HG03196 (cell line): ENCODE results near the gene SRD5A2.

ENCODE experiments used
- ATAC-seq: cut with Tn5 transposase; IDR thresholded peaks from one replicate; pipeline ENCODE4 v1.9.1; 2021; ENCODE audit not compliant: unreplicated experiment

SRD5A2 gene, protein sequence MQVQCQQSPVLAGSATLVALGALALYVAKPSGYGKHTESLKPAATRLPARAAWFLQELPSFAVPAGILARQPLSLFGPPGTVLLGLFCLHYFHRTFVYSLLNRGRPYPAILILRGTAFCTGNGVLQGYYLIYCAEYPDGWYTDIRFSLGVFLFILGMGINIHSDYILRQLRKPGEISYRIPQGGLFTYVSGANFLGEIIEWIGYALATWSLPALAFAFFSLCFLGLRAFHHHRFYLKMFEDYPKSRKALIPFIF

DNA sequence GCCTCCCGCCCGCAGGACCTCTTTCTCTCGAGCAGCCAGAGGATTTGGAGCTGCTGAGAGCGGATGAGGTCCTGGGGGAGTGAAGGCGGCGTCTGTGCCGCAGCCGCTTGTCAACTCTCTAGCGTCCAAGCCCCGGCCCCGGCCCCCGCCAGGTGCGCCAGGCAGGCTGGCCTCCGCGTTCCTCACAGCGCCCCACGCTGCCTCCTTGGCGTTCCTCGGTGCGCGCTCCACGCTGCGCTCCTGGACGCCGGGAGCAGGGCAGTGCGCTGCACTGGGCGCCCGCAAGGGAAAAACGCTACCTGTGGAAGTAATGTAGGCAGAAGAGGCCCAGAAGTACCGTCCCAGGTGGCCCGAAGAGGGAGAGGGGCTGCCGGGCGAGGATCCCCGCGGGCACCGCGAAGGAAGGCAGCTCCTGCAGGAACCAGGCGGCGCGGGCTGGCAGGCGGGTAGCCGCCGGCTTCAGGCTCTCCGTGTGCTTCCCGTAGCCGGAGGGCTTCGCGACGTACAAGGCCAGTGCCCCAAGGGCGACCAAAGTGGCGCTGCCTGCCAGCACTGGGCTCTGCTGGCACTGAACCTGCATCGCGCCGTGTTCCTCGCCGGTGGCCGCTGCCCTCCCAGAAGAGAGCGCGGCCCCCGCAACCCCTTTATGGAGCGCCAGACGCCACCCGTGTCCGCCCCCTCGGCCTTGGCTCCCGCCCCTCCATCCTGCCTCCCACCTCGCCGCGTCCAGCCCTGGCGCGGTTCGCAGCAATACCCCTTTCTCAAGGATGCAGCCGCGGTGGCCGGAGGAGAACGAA lies at the start of gene SRD5A2:
SRD5A2 (minus strand) TSS at position 618 of the 797 bp plus-strand sequence; CDS start at position 580, 38 bp downstream.
- ATAC-seq = no peak

DNA sequence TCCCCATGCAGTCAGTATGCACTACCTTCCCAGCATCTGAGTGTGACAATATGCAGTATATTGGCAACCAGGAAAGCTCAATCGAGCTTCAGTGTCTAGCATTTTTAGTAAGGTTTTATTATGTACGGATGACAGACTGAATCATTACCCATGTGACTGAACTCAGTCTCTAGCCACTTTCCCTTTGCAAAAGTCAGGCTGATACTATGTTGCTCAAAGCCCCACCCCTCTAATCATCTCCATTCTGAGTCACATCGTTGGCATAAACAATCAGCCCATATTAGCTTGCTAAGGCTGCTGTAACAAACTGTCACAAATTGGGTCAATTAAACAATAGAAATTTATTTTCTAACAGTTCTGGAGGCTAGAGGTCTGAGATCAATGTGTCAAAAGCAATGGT lies 25.8 kb upstream of the SRD5A2 start:
- no peak for ATAC-seq

DNA sequence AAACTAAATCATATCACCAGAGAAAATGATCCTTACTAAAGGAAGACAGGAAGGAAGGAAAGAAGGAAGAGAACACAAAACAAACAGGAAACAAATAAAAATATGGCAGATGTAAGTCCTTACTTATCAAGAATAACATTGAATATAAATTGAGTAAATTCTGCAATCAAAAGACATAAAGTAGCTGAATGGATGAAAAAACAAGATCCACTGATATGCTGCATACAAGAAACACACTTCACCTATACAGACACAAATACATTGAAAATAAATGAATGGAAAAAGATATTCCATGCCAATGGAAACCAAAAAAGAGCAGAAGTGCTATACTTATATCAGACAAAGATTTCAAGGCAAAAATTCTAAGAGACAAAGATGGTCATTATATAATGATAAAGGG lies 18.0 kb upstream of the SRD5A2 start:
- ATAC-seq = no peak

DNA sequence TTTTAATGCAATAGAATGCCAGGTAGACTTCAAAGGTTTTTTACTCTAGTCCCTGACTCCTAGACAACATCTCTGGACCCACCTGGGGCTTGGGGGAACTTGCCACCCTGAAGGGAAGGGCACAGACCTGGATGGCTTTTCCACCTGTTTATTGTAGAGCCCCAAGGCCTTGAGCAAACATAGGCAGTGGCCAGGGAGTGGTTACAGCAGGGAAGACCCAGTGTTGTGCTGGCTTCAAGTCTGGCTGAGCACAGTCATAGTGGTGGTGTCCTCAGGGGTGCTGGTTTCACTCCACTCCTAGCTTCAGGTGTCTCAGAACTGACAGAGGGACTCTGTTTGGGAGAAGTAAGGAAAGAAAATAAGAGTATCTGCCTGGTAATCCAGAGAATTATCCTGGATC lies 5.5 kb upstream of the SRD5A2 start:
- no peak for ATAC-seq

DNA sequence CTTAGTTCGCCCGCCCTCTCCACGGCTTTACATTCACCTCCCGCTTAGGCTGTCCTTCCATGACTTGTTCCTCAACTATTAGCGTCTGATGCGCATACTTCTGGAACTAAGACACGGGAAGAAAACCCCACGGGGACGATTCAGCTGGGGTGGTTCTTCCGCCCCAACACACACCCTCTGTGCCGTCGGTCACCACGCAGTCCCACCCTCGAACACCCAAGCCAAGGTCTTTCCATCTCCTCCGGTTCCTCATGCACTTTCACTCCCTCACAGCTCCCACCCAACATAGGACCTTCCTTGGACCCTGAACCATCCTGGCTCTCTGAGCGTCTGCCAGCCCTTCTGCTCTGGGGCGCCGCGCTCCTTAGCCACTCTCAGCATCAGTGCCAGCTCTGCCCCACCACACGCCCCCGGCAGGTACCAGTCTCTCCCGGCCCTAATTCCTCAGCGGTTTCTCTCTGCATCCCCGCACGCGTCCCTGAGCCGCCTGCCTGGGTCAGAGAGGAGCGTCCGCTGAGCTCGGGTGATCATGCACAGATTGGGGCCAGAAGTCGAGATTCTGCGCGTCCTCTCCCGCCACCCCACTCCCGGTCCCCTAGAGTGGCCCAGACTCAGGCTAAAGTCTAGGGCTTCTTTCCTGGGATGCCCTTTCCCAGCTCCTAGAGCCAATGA lies 522 bp upstream of the SRD5A2 start:
- ATAC-seq = no peak

DNA sequence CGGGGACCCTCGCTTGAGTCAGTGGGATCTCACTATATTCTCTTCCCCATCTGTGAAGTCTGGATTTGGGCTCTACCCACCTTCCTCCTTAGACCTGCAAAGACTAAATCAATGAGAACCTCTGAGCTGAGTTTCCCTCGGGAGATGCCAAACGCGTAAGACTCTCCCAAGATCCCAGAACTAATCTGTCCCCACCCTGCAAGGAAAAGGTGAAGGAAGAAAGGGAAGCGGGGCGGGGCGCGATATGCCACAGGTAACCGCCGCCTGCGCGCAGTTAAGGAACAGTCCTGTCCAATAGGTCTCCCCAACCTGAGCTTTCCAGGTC lies 780 bp downstream of the SRD5A2 start:
- ATAC-seq = no peak

DNA sequence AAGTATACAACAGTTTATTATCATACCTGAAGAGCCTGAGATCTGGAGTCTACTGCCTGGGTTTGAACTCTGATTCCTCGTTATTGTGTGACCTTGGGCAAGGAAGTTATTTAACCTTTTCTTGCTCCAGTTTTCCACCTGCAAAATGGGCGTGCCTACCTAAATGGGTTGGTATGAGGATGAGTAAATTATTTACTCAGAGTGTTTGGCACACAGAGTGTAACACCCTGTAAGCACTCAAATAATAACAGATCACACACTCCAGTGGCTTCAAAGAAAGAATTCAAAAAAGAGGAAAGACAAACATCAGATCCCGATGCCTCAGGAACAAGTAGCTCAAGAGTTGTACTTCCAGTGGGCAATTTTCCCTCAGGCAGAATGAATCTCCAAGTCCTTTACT lies 2.4 kb downstream of the SRD5A2 start:
- ATAC-seq = no peak

DNA sequence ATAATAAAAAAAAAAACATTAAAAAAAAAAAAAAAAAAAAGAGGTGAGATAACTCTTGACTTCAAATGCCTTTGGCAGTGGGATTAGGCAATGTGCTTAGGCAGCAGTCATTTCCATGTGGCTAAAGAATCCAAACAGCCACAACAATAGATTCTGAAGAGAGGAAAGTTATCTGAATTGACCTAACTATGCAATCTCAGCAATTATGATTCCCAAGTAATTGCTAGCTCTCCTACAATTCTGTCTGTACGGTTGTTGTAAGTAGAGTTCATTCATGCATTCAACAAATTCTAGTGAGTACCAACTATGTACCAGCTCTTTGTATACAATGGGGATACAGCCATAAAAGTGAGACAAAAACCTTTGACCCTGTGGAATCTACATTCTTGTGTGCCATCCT lies 3.6 kb downstream of the SRD5A2 start:
- ATAC-seq = no peak

DNA sequence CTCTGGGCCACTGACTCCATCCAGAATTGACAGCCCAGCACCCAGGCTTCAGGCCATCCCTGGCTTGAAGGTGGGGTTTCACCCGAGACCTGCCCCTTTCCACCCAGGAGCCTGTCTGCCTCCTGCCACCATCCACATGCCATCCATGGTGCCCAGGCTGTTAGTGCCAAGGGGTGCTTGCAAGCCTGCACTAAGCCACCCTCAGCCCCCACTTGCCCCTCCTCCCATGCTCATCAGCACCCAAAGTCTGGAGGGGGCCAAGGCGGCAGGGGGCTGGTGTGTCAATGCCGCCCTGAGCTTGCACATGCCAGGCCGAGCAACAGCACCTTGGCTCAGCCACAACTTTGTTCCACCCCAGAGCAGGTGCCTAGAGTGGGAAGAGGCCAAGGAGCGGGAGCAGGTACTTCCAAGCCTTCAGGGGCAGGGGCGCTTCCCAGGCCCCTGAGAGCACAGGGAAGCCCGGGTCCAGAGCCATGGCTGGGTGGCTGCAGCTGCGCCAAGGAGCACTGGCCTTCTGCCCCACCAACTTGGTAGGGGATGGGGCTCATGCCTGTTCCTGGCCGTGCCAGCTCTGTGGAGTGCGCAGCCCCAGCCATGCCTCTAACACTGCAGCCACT lies 12.0 kb downstream of the SRD5A2 start:
- ATAC-seq = no peak

DNA sequence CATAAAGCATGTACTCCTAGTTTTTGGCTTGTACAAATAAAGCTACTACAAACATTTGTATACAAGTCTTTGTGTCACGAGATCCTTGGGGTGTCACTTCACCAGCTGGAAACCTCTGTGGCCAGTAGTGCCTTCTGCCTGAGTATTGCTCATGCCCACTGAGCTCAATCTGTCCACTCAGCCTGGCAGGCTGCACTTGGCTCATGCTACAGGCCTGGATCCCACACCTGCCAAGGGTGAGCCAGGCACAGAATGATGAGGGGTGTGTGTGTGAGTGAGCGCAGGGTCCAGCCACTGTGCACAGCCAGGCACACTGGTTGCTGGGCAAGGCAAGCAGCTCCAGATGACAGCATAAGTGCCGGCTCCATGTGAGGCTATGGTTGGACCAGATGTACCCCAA lies 13.1 kb downstream of the SRD5A2 start:
- no peak for ATAC-seq

DNA sequence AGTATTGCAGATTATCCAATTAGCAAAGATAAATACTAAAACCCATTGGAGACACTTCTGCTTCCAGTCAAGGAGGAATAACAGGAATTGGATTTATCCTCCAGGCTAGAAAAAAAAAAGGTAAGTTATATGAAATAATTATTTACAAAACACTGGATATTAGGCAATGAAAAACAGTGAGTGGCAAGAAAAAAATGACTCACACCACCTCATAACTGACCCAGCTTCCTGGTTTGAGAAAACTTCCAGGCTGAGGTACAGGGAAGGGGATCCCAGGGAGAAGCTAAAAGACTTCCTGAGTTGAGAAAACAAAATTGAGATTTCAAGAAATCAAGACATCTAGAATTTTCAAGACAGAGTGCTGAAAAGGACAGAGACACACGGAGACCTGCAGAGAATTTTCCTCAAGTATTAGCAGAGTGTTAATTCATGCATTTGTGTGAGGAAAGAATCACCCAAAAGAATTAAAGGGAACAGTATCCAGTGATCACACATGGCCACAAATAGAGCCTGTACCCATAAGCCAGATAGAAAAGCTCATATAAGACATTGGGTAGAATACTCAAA lies 17.4 kb downstream of the SRD5A2 start:
- ATAC-seq = no peak

DNA sequence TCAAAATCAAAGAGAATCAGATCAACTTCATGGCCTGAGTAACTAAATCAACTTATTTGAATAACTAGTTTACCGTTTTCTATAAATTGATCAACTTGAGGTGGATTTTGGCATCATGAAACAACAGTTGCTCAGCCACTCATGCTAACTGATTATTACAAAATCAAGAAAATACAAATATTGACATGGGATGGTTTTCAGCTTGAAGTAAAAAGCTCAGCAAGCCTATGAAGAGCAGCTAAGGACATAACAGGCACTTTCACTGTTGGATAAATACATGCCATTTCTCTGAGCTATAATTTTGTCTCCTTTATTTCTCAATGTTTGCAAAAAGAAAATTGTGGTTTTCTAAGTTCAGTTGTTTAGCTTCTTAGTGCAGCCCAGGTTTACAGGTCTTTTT lies 18.9 kb downstream of the SRD5A2 start:
- ATAC-seq = no peak

DNA sequence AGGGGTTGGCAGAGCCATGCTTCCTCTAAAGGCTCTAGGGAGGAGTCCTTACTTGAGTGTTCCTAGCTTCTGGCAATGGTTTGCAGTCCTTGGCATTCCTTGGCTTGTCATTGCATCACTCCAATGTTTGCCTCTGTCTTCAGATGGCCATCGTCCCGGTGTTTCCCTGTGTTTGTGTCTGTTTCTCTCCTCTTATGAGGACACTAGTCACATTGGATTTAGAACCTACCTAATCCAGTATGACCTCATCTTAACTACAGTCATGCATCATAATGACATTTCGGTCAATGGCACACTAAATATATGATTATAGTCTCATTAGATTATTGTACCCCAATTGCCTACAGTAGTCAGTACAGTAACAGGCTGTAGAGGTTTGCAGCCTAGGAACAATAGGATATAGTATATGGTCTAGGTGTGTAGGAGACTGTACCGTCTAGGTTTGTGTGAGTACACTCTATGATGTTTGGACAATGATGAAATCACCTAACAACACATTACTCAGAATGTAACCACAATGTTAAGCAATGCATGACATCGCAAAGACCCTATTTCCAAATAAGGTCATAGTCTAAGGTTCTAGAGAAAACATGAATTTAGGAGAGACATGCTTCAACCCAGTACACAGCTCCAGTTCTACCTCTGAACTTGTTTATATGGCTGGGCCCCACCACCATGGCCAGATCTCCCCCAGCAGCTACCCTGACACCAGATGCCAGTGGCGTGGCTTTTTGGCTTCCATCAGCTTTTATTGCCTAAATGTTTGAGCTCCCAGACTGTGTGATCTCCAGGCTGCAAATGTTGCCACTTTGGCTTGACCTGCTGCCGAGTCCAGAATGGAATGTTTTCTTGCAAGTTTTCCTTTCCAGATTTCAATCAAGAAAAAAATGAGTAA lies 22.1 kb downstream of the SRD5A2 start:
- ATAC-seq = no peak

DNA sequence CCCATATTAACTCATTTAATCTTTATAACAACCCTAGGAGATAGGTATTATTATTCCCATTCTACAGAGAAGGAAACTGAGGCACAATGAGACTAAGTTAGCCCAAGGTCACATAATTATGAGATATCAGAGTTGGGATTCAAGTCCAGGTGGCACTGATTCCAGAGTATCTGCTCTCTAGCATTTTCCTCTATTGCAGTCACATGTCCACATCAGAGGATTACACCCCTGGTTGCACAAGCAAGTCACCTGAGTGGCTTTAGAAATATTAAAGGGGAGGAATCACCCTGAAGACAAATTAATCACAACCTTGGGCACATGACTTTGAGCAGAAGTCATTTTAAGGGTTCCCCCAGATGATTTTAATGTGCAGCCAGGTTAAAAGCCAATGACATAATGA lies 23.8 kb downstream of the SRD5A2 start:
- ATAC-seq = no peak

DNA sequence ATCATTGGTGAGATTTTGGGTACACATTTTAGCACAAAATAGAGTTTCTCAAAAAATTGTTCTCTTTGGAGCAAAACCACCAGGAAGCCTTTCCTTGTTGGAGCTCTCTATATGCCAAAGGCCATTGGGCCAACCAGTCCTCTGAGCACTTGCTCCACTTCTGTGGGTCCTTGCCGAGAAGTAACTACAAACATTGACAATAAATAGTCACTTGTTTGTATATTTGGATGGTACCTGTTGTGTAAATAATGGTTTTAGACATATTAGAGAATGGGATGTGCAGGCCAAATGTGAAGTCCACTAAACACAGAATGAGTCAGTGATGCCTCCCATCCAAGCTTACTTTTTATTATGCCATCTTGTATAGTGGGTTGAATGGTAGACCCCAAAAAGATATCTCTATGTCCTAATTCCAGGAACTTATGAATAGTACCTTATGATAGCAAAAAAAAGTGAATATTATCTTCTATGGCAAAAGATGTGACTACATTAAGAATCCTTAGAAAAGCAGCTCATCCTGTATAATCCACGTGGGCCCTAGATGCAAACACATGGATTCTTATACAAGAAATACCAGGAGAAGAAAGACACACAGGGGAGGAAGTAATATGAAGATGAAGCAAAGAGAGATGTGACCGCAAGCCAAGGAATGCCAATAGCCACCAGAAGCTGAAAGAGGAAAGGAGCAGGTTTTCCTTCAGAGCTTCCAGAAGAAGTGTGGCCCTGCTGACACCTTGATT lies 24.6 kb downstream of the SRD5A2 start:
- no peak for ATAC-seq

DNA sequence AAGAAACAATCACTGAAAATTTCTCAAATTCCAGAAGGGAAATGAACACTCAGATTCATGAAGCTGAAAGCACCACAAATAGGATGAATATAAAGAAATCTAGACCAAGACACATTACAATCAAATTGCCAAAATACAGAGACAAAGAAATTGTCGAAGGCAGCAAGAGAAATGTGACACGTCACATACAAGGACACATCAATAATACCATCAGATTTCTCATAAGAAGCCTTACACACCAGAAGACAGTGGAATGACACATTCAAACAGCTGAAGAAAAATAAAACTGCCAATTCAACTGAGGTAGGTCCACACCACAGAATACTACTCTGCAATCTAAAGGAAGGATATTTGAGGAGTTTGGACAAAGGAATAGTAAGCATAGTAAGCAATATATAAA lies 27.4 kb downstream of the SRD5A2 start:
- ATAC-seq = no peak

DNA sequence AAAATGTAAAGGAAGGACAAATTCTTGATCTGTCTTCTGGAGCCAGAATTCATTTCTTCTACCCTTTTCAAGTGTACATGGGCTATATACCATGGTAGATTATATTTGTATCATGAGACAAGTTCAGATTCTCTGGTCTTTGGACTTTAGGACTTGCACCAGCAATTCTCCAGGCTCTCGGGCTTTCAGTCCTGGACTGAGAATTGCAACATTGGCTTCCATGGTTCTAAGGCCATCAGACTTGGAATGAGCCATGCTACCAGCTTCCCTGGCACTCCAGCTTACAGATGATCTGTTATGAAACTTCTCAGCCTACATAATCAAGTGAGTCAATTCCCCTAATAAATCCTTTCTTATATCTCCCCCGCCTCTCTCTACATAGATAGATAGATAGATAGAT lies 33.3 kb downstream of the SRD5A2 start:
- no peak for ATAC-seq

DNA sequence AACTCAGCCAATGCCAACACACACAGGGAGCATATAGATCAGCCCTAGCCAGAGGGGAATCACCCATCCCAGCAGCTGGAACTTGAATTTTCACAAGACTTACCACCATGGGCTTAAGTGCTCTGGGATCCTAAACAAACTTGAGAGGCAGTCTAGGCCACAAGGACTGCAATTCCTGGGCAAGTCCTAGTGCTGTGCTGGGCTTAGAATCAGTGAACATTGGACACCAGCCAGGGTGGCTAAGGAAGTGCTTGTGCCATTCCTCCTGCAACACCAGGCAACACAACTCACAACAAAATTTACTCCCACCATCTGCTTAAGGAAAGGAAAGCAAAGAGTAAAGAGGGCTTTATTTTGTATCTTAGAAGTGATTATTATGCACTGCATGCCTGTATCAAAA lies 38.9 kb downstream of the SRD5A2 start:
- no peak for ATAC-seq

DNA sequence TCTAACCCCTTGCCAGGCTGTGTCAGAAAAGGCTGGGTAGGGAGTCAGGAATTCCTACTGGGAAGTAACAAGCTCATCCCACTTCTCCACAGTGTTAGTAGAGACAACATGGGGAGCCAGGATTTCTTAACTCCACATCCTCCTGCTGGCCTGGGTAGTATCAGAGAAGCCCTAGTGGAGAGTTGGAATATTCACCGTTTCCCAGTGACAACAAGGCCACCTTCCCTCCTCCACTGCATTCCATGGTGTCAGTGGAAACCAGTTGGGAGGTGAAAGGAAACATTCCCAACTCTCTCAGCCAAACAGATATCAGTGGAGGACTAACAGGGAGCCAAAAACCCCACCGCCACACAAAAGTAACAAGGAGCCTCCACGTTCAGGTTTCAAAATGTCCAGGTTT lies 41.2 kb downstream of the SRD5A2 start:
- ATAC-seq = no peak

DNA sequence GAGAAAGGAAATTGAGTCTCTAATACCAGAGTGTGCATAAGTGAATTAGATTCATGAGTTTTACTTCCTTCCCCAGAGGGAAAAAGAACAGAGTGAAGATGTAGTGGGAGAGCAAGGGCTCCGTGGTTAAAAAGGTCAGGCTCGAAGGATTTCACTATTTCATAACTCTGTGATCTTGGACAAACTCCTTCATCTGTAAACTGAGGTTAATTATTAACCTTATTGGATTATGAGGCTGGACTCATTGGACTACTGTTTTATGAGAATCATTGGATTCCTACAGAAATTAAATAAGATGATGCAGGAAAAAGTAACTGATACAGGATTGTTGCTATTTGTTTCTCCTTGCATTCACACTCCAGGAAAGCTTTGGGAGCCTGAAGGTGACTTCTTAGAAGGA lies 45.0 kb downstream of the SRD5A2 start:
- ATAC-seq = no peak
